ENCODE results near the gene ANKRD45. TPM values are rescaled to one million over a fixed set of nuclear protein-coding genes. Genes with fewer than 3 reads are reported as not detected.
"Not testable (repeated sequence)": the region's sequence is repeated elsewhere in the genome, so short reads cannot be mapped to it uniquely, and the experiment has no call there.

Gene ANKRD45
- total RNA-seq, 1 experiment from 2014 or later = not detected

DNA sequence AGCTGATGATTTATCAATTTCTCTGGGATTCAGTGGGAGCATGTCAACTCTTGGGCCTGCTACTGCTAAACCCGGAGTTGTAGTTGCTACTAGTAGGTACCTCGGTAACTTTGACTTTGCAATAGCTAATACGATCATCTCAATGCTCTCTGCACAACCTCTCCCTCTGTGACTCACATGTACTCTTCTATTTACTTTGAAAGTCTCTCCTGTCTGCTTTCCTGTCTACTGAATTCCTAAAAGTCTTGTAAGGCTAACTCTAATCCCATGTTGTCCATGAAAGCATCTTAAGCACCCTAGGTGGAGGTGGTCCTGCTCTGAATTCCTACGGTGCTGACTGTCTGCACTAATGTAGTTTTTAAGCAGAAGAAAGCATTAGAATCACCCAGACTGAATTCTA, 96.1 kb downstream of the ANKRD45 start:
- intact Hi-C loops (cut with micrococcal nuclease) = no loop called here
- H3K27me3 Mint-ChIP-seq (ENCODE audit: insufficient read depth, unreplicated experiment) = no peaks in the 10 kb centered on the region
- BruUV-seq (replicated peaks) = no TSS peak
- no peaks in the 10 kb centered on the region for H3K36me3 Mint-ChIP-seq (ENCODE audit: insufficient read depth, unreplicated experiment)
- DNase-seq (ENCODE audit: unreplicated experiment) = peak; percentile 17
- ChIA-PET CTCF (no interaction called here), POLR2A (interaction anchor here (0.7 to 1.0 kb wide), 2 partner anchors 9 to 295 kb away, joined by 3 to 5 read pairs; no protein-coding TSS in a partner anchor)
- H3K27ac Mint-ChIP-seq (ENCODE audit: low read depth, unreplicated experiment) = no peak overlapping the region
- TF ChIP-seq, protein P1, sequence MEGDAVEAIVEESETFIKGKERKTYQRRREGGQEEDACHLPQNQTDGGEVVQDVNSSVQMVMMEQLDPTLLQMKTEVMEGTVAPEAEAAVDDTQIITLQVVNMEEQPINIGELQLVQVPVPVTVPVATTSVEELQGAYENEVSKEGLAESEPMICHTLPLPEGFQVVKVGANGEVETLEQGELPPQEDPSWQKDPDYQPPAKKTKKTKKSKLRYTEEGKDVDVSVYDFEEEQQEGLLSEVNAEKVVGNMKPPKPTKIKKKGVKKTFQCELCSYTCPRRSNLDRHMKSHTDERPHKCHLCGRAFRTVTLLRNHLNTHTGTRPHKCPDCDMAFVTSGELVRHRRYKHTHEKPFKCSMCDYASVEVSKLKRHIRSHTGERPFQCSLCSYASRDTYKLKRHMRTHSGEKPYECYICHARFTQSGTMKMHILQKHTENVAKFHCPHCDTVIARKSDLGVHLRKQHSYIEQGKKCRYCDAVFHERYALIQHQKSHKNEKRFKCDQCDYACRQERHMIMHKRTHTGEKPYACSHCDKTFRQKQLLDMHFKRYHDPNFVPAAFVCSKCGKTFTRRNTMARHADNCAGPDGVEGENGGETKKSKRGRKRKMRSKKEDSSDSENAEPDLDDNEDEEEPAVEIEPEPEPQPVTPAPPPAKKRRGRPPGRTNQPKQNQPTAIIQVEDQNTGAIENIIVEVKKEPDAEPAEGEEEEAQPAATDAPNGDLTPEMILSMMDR (IDR thresholded peaks at IDR 0.05; ENCODE audit: unreplicated experiment) = no peak
- H3K4me3 Mint-ChIP-seq (ENCODE audit: unreplicated experiment) = no peak overlapping the region
- H3K4me1 Mint-ChIP-seq (ENCODE audit: insufficient read depth, unreplicated experiment) = peaks cover 12% of the 10 kb centered on the region
- H3K9me3 Mint-ChIP-seq (ENCODE audit: unreplicated experiment) = no peaks in the 10 kb centered on the region

- no peak overlapping the region for H3K27ac Mint-ChIP-seq (ENCODE audit: low read depth, unreplicated experiment)
- H3K36me3 Mint-ChIP-seq (ENCODE audit: insufficient read depth, unreplicated experiment) = no peaks in the 10 kb centered on the region
- POLR2A ChIA-PET = interaction anchor here (0.6 to 1.0 kb wide), 3 partner anchors 10 to 96 kb away, joined by 3 to 4 read pairs (median 4); partner anchors contain the start of gene PRDX6
- TF ChIP-seq, protein P1 (IDR thresholded peaks at IDR 0.05; ENCODE audit: unreplicated experiment) = no peak
- peaks cover 12% of the 10 kb centered on the region for H3K4me1 Mint-ChIP-seq (ENCODE audit: insufficient read depth, unreplicated experiment)
- no TSS peak for BruUV-seq (replicated peaks)
- no peaks in the 10 kb centered on the region for H3K27me3 Mint-ChIP-seq (ENCODE audit: insufficient read depth, unreplicated experiment)
- no peak overlapping the region for H3K4me3 Mint-ChIP-seq (ENCODE audit: unreplicated experiment)
- intact Hi-C loops (cut with micrococcal nuclease) = no loop called here
- peaks cover 3% of the 10 kb centered on the region for H3K9me3 Mint-ChIP-seq (ENCODE audit: unreplicated experiment)
- no peak for DNase-seq (ENCODE audit: unreplicated experiment)
- CTCF ChIA-PET = interaction anchor here (0.6 to 1.3 kb wide), 7 partner anchors 8 to 1497 kb away, joined by 3 to 7 read pairs (median 3); no protein-coding TSS in a partner anchor
Measured at GRCh38 chr1:173572201-173572873, 97.3 kb downstream of the ANKRD45 start.

DNA sequence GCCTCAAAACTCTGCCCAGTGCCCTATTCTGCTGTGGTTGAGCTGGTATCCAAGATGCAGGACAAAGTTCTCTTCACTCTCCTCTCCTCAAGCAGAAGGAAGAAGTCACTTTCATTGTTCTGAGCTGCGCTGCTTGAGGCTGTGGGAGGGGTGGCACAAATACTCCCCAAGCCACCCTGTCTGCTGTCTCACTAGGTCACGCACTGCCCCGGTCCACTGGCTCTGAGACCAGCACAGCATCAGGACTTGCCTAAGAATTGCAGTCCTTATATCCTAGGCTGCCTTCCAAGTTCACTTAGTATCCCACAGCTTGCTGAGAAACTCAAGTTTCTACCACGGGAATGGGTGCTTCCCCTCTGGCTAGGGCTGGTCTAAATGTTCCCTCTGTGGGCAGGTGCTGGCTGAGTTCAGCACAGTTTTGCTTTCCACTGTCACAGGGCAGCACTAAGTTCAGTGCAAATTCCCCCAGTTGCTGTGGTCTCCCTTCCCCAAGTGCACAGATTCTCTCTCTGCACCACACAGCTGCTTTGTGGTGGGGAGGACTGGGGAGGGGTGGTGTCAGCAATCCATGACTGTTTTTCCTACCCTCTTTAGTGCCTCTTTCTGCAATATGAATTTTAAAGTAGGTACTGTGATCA, 99.2 kb downstream of the ANKRD45 start:
- H3K9me3 Mint-ChIP-seq (ENCODE audit: unreplicated experiment) = peaks cover 17% of the 10 kb centered on the region
- no peak for DNase-seq (ENCODE audit: unreplicated experiment)
- peaks cover 12% of the 10 kb centered on the region for H3K4me1 Mint-ChIP-seq (ENCODE audit: insufficient read depth, unreplicated experiment)
- BruUV-seq (replicated peaks) = no TSS peak
- H3K36me3 Mint-ChIP-seq (ENCODE audit: insufficient read depth, unreplicated experiment) = no peaks in the 10 kb centered on the region
- H3K27ac Mint-ChIP-seq (ENCODE audit: low read depth, unreplicated experiment) = no peak overlapping the region
- CTCF ChIA-PET = no interaction called here
- TF ChIP-seq, protein P1 (IDR thresholded peaks at IDR 0.05; ENCODE audit: unreplicated experiment) = no peak
- intact Hi-C loops (cut with micrococcal nuclease) = no loop called here
- POLR2A ChIA-PET = interaction anchor here (1.0 to 1.2 kb wide), 2 partner anchors 8 to 24 kb away, joined by 3 read pairs; no protein-coding TSS in a partner anchor
- H3K4me3 Mint-ChIP-seq (ENCODE audit: unreplicated experiment) = no peak overlapping the region
- no peaks in the 10 kb centered on the region for H3K27me3 Mint-ChIP-seq (ENCODE audit: insufficient read depth, unreplicated experiment)

- H3K27ac Mint-ChIP-seq (ENCODE audit: low read depth, unreplicated experiment) = no peak overlapping the region
- peaks cover 17% of the 10 kb centered on the region for H3K9me3 Mint-ChIP-seq (ENCODE audit: unreplicated experiment)
- POLR2A ChIA-PET = no interaction called here
- peaks cover 8% of the 10 kb centered on the region for H3K4me1 Mint-ChIP-seq (ENCODE audit: insufficient read depth, unreplicated experiment)
- TF ChIP-seq, protein P1 (IDR thresholded peaks at IDR 0.05; ENCODE audit: unreplicated experiment) = no peak
- H3K4me3 Mint-ChIP-seq (ENCODE audit: unreplicated experiment) = no peak overlapping the region
- H3K27me3 Mint-ChIP-seq (ENCODE audit: insufficient read depth, unreplicated experiment) = no peaks in the 10 kb centered on the region
- BruUV-seq (replicated peaks) = no TSS peak
- intact Hi-C loops (cut with micrococcal nuclease) = no loop called here
- H3K36me3 Mint-ChIP-seq (ENCODE audit: insufficient read depth, unreplicated experiment) = no peaks in the 10 kb centered on the region
- CTCF ChIA-PET = interaction anchor here (0.6 kb wide), 1 partner anchor 358 kb away, joined by 3 read pairs; no protein-coding TSS in a partner anchor
- no peak for DNase-seq (ENCODE audit: unreplicated experiment)
Measured at GRCh38 chr1:173568483-173568882, 101.2 kb downstream of the ANKRD45 start.

DNA sequence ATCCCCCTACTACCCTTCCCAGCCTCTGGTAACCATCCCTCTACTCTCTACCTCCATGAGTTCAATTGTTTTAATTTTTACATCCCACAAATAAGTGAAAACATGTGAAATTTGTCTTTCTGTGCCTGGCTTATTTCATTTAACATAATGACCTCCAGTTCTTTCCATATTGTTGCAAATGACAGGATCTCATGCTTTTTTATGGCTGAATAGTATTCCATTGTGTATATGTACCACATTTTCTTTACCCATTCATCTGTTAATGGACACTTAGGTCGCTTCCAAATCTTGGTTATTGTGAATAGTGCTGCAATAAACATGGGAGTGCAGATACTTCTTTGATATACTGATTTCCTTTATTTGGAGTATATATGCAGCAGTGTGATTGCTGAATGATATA, 105.8 kb downstream of the ANKRD45 start:
- not testable (repeated sequence) for H3K4me3 Mint-ChIP-seq (ENCODE audit: unreplicated experiment); BruUV-seq (replicated peaks); H3K36me3 Mint-ChIP-seq (ENCODE audit: insufficient read depth, unreplicated experiment)

More for the DNA sequence above, 105.8 kb downstream of the ANKRD45 start:
- H3K4me1 Mint-ChIP-seq (ENCODE audit: insufficient read depth, unreplicated experiment); H3K27ac Mint-ChIP-seq (ENCODE audit: low read depth, unreplicated experiment); DNase-seq (ENCODE audit: unreplicated experiment); intact Hi-C loops (cut with micrococcal nuclease); CTCF ChIA-PET; H3K27me3 Mint-ChIP-seq (ENCODE audit: insufficient read depth, unreplicated experiment): not testable (repeated sequence)
- peaks cover 17% of the 10 kb centered on the region for H3K9me3 Mint-ChIP-seq (ENCODE audit: unreplicated experiment)
- POLR2A ChIA-PET = interaction anchor here (0.7 to 0.9 kb wide), 2 partner anchors 10 to 88 kb away, joined by 3 to 5 read pairs; no protein-coding TSS in a partner anchor
